DND-41 (cell line): ENCODE measurements around the gene COMP.

Experiments used
- ATAC-seq: fragments of 200-7000 bp; cut with Tn5 transposase; 3 replicates; pipeline ENCODE4 v1.9.1; 2021; ENCODE audit warnings: low read depth; ENCODE audit not compliant: insufficient read depth
- DNase-seq: peaks from one replicate; pipeline ENCODE4 v3.0.0-alpha.2; 2020
- H2AFZ ChIP-seq: 2 replicates; pipeline ENCODE4 v1.6.0; 2012; ENCODE audit warnings: low read depth, low read length
- H3K27ac ChIP-seq: 2 replicates; pipeline ENCODE4 v1.5.1; 2012; ENCODE audit warnings: low read length, inconsistent platforms
- H3K27me3 ChIP-seq: fragments of 200-600 bp; sonication (generic); 2 replicates; pipeline ENCODE4 v1.6.0; 2012; ENCODE audit warnings: low read length, mild to moderate bottlenecking, inconsistent platforms; ENCODE audit not compliant: insufficient read depth, poor library complexity
- H3K36me3 ChIP-seq: 2 replicates; pipeline ENCODE4 v1.5.1; 2012; ENCODE audit warnings: low read length, inconsistent platforms; ENCODE audit not compliant: insufficient read depth
- H3K4me1 ChIP-seq: 2 replicates; pipeline ENCODE4 v1.5.1; 2012; ENCODE audit warnings: mild to moderate bottlenecking, low read length; ENCODE audit not compliant: insufficient read depth
- H3K4me2 ChIP-seq: 2 replicates; pipeline ENCODE4 v1.6.0; 2012; ENCODE audit warnings: mild to moderate bottlenecking, moderate library complexity, low read length, inconsistent platforms; ENCODE audit not compliant: insufficient read depth
- H3K4me3 ChIP-seq, 2 experiments: fragments of 200-600 bp in 1 of 2; shearing (Covaris generic) in 1 of 2; 2 replicates each; pipeline ENCODE4 v1.5.1; 2012 to 2016; ENCODE audit warnings: inconsistent platforms in 2 of 2, low read length in 2 of 2, mild to moderate bottlenecking in 2 of 2, low read depth in 1 of 2, moderate library complexity in 1 of 2
- H3K79me2 ChIP-seq: 2 replicates; pipeline ENCODE4 v1.6.0; 2012; ENCODE audit warnings: low read length, inconsistent platforms; ENCODE audit not compliant: insufficient read depth
- H3K9ac ChIP-seq: 2 replicates; pipeline ENCODE4 v1.6.0; 2012; ENCODE audit warnings: low read depth, mild to moderate bottlenecking, inconsistent platforms, low read length, moderate library complexity
- H3K9me3 ChIP-seq: 2 replicates; pipeline ENCODE4 v1.5.1; 2012; ENCODE audit warnings: low read length, moderate library complexity, mild to moderate bottlenecking, inconsistent platforms; ENCODE audit not compliant: insufficient read depth, severe bottlenecking
- H4K20me1 ChIP-seq: 2 replicates; pipeline ENCODE4 v1.6.0; 2012; ENCODE audit warnings: low read length; ENCODE audit not compliant: insufficient read depth
- EZH2 ChIP-seq: IDR thresholded peaks from 3 replicates; pipeline ENCODE4 v1.6.1; 2012; ENCODE audit warnings: borderline replicate concordance, low read depth, mild to moderate bottlenecking, moderate library complexity, low read length, inconsistent platforms; ENCODE audit not compliant: severe bottlenecking
- TF ChIP-seq, protein P1 (sequence below): IDR thresholded peaks from 2 replicates; pipeline ENCODE4 v1.5.1; 2012; ENCODE audit warnings: borderline replicate concordance, low read length, moderate library complexity, mild to moderate bottlenecking; ENCODE audit not compliant: poor library complexity, severe bottlenecking; ENCODE audit errors: extremely low read depth

COMP gene

DNA sequence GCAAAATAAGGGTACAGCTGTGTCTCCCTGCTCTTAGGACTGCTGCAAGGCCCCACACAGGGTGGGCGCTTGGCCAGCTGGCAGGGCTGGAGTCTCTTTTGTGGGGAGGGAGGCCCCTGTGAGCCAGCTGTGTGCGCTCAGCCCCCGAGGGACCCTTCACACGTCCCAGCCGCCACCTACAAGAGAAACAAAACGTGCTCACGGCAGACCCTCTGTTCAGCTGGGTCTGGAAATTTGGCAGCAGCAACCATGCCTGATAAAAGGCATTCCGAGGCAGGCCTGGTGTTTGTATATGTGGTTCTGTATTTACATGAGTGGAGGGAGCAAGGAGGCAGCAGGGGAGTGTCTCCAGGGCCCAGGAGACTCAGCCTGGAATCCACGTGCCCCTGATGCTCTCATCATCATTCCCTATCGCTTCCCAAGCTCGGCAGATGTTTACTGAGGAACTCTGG is 57.9 kb downstream of the COMP start:
- Histone ChIP-seq H3K27ac (no peak overlapping the region), H3K4me3 (no peak overlapping the region), H3K79me2 (no peaks in the 10 kb centered on the region), H3K4me2 (no peak overlapping the region), H3K4me1 (no peaks in the 10 kb centered on the region), H3K27me3 (no peaks in the 10 kb centered on the region), H4K20me1 (peaks cover 32% of the 10 kb centered on the region), H3K9ac (no peak overlapping the region), H3K9me3 (no peaks in the 10 kb centered on the region), H3K36me3 (no peaks in the 10 kb centered on the region), H2AFZ (no peak overlapping the region)
- TF ChIP-seq EZH2: no peak
- TF ChIP-seq, protein P1, sequence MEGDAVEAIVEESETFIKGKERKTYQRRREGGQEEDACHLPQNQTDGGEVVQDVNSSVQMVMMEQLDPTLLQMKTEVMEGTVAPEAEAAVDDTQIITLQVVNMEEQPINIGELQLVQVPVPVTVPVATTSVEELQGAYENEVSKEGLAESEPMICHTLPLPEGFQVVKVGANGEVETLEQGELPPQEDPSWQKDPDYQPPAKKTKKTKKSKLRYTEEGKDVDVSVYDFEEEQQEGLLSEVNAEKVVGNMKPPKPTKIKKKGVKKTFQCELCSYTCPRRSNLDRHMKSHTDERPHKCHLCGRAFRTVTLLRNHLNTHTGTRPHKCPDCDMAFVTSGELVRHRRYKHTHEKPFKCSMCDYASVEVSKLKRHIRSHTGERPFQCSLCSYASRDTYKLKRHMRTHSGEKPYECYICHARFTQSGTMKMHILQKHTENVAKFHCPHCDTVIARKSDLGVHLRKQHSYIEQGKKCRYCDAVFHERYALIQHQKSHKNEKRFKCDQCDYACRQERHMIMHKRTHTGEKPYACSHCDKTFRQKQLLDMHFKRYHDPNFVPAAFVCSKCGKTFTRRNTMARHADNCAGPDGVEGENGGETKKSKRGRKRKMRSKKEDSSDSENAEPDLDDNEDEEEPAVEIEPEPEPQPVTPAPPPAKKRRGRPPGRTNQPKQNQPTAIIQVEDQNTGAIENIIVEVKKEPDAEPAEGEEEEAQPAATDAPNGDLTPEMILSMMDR: no peak
- ATAC-seq: no peak
- DNase-seq: no peak
